ENCODE data around the gene VKORC1. TPM values are rescaled to one million over a fixed set of nuclear protein-coding genes. Genes with fewer than 3 reads are reported as not detected.

Gene VKORC1
- polyA plus RNA-seq, 2 of the 4 experiments (the other 2 are of a cell fraction), result 94.2 to 101 TPM

- H3K4me1 ChIP-seq, result peaks cover 13% of the 10 kb centered on the region
- DNase-seq (ENCODE audit: low read depth in 1 of 2, low spot score in 1 of 2) (peak; percentile 55 to 74), FAIRE-seq (no peak), ATAC-seq (peak; percentile 84 to 86)
- peak overlapping the region; percentile 70 to 75 for H3K27ac ChIP-seq
- H3K9me3 ChIP-seq, result no peaks in the 10 kb centered on the region
- H3K4me2 ChIP-seq, result peak overlapping the region; percentile 58
- no peak overlapping the region for H3K4me3 ChIP-seq
- POLR2A ChIA-PET, result interaction anchor here (1.3 to 1.5 kb wide), 3 partner anchors 9 to 68 kb away, joined by 5 to 11 read pairs (median 6); partner anchors contain the start of genes ZNF646 and ZNF668
- 57% methylated on average over 4 of the region's 4 CpGs for whole genome bisulfite sequencing (ENCODE audit: missing lambda C conversion rate)
- CTCF ChIA-PET, result interaction anchor here (1.3 to 6.5 kb wide), 2 partner anchors 9 to 80 kb away, joined by 4 to 58 read pairs; partner anchors contain the start of genes HSD3B7 and ZNF668
- TF ChIP-seq FOXS1 (CRISPR knock-in tag; IDR thresholded peaks at IDR 0.05), result no peak
- TF ChIP-seq CBX2 (IDR thresholded peaks at IDR 0.05; ENCODE audit: borderline replicate concordance, low read depth), result no peak
- no peak for TF ChIP-seq FOSL2 (IDR thresholded peaks at IDR 0.05)
- TF ChIP-seq FOSL2 (CRISPR knock-in tag; IDR thresholded peaks at IDR 0.05), result peak; percentile 45; the same call in 1 of the 2 replicates
Measured at GRCh38 chr16:31064882-31065461, 29.6 kb downstream of the VKORC1 start.

GRCh38 chr16:31063843-31064611 is 30.6 kb downstream of the VKORC1 start:
- Histone ChIP-seq H3K9me3 (no peaks in the 10 kb centered on the region), H3K4me2 (0 out of 3 replicates have a peak overlapping the region, but pooled peaks have one; percentile 58), H3K27ac (peak overlapping the region; percentile 70 to 75; a peak in 5 of 6 replicates), H3K4me1 (peaks cover 13% of the 10 kb centered on the region), H3K4me3 (no peak overlapping the region)
- TF ChIP-seq, protein P1, sequence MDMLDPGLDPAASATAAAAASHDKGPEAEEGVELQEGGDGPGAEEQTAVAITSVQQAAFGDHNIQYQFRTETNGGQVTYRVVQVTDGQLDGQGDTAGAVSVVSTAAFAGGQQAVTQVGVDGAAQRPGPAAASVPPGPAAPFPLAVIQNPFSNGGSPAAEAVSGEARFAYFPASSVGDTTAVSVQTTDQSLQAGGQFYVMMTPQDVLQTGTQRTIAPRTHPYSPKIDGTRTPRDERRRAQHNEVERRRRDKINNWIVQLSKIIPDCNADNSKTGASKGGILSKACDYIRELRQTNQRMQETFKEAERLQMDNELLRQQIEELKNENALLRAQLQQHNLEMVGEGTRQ (IDR thresholded peaks at IDR 0.05), result no peak
- TF ChIP-seq MYC (IDR thresholded peaks at IDR 0.05; ENCODE audit: borderline replicate concordance, low read length), result no peak
- TF ChIP-seq ZSCAN20 (CRISPR knock-in tag; IDR thresholded peaks at IDR 0.05), result no peak
- no peak for TF ChIP-seq CBX8 (IDR thresholded peaks at IDR 0.05)
- TF ChIP-seq HDAC2 (IDR thresholded peaks at IDR 0.05), result no peak
- TF ChIP-seq TP53 (CRISPR knock-in tag; IDR thresholded peaks at IDR 0.05), result no peak
- TF ChIP-seq CTCF (IDR thresholded peaks at IDR 0.05), result no peak
- TF ChIP-seq EHF (CRISPR knock-in tag; IDR thresholded peaks at IDR 0.05), result no peak
- no peak for TF ChIP-seq RFX5 (IDR thresholded peaks at IDR 0.05)
- TF ChIP-seq RAD21 (conservative IDR thresholded peaks at IDR 0.05 in 1 of 2, IDR thresholded peaks at IDR 0.05 in 1 of 2), result no peak
- ChIA-PET CTCF (interaction anchor here (0.9 to 6.5 kb wide), 5 partner anchors 10 to 110 kb away, joined by 3 to 58 read pairs (median 4); partner anchors contain the start of genes HSD3B7 and ZNF668), POLR2A (interaction anchor here (1.0 to 1.5 kb wide), 4 partner anchors 10 to 67 kb away, joined by 3 to 11 read pairs (median 6); partner anchors contain the start of genes ZNF646 and ZNF668)
- FAIRE-seq (no peak), ATAC-seq (peak in 1 of 2 experiments; percentile 7; a peak in 1 of 6 replicates), DNase-seq (ENCODE audit: low read depth in 1 of 2, low spot score in 1 of 2) (no peak)
- 95% methylated on average over 50 of the region's 56 CpGs for WGBS (ENCODE audit: missing lambda C conversion rate)

DNA sequence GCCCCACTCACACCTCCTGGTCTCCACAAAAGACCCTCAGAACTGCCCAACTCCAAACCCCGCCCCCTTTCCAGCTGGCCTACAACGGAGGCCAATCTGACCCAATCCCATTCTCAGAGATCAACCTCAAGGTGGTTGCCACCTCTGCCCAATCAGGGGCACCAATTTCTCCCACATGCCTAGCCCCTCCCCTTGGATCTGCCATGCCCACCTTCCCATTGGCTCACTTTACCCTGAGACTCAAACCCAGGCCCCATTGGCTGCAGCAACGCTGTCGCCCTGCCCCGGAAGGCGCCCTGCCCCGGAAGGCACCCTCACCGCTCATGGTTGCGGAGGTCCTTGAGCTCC is 31.1 kb downstream of the VKORC1 start:
- Histone ChIP-seq H3K4me1 (peaks cover 13% of the 10 kb centered on the region), H3K4me2 (no peak overlapping the region), H3K4me3 (no peak overlapping the region), H3K27ac (no peak overlapping the region; a peak in 1 of 6 replicates), H3K9me3 (no peaks in the 10 kb centered on the region)
- ChIA-PET CTCF (interaction anchor here (0.6 to 6.5 kb wide), 5 partner anchors 10 to 110 kb away, joined by 3 to 58 read pairs (median 3); partner anchors contain the start of gene HSD3B7), POLR2A (interaction anchor here (1.0 kb wide), 1 partner anchor 10 kb away, joined by 3 read pairs; the partner anchor contains the start of genes ZNF646 and ZNF668)
- ATAC-seq (no peak; a peak in 1 of 6 replicates), DNase-seq (ENCODE audit: low read depth in 1 of 2, low spot score in 1 of 2) (no peak), FAIRE-seq (no peak)
- 87% methylated on average over 6 of the region's 9 CpGs for WGBS (ENCODE audit: missing lambda C conversion rate)
- TF ChIP-seq RNF2 (IDR thresholded peaks at IDR 0.05; ENCODE audit: borderline replicate concordance, low read depth) (no peak), SMC3 (IDR thresholded peaks at IDR 0.05) (no peak), FOXS1 (CRISPR knock-in tag; IDR thresholded peaks at IDR 0.05) (no peak), NR3C1 (IDR thresholded peaks at IDR 0.05) (no peak), ZC3H11A (IDR thresholded peaks at IDR 0.05) (no peak), SREBF2 (IDR thresholded peaks at IDR 0.05) (no peak)
